Karpas-422 (cell line): Measurements from ENCODE around the gene FNDC1. TPM values are rescaled to one million over a fixed set of nuclear protein-coding genes. Genes with fewer than 3 reads are reported as not detected.

Source experiments
- DNase-seq: peaks from one replicate; pipeline ENCODE4 v3.0.0-alpha.2; 2015
- H2AFZ ChIP-seq: fragments of 200-600 bp; sonication (generic); 2 replicates; pipeline ENCODE4 v1.6.1; 2014; ENCODE audit warnings: antibody characterized with exemption, low read length, mixed read lengths
- H3K27ac ChIP-seq: fragments of 200-600 bp; sonication (generic); 2 replicates; pipeline ENCODE4 v1.5.1; 2014; ENCODE audit warnings: mild to moderate bottlenecking, low read length, moderate library complexity
- H3K27me3 ChIP-seq: fragments of 200-600 bp; sonication (generic); 2 replicates; pipeline ENCODE4 v1.6.1; 2014; ENCODE audit warnings: low read length, mixed read lengths
- H3K36me3 ChIP-seq: fragments of 200-600 bp; sonication (generic); 2 replicates; pipeline ENCODE4 v1.6.1; 2014; ENCODE audit warnings: low read length, mixed read lengths; ENCODE audit not compliant: insufficient read depth
- H3K4me1 ChIP-seq: fragments of 200-600 bp; sonication (generic); 2 replicates; pipeline ENCODE4 v1.6.1; 2014; ENCODE audit warnings: mild to moderate bottlenecking, low read length, mixed read lengths
- H3K4me2 ChIP-seq: fragments of 200-600 bp; sonication (generic); 2 replicates; pipeline ENCODE4 v1.6.1; 2014; ENCODE audit warnings: low read length, low read depth, mild to moderate bottlenecking; ENCODE audit not compliant: poor library complexity, severe bottlenecking
- H3K4me3 ChIP-seq: fragments of 200-600 bp; sonication (generic); 2 replicates; pipeline ENCODE4 v1.5.1; 2014; ENCODE audit warnings: mild to moderate bottlenecking, antibody characterized with exemption, low read length, mixed read lengths
- H3K79me2 ChIP-seq: fragments of 200-600 bp; sonication (generic); 2 replicates; pipeline ENCODE4 v1.6.1; 2014; ENCODE audit warnings: mild to moderate bottlenecking, low read length, mixed read lengths
- H3K9ac ChIP-seq: fragments of 200-600 bp; sonication (generic); 2 replicates; pipeline ENCODE4 v1.6.0; 2014; ENCODE audit warnings: low read length
- H3K9me2 ChIP-seq: fragments of 200-600 bp; sonication (generic), shearing (Covaris generic); replicated peaks from 2 replicates; pipeline ENCODE4 v1.6.0; 2014; ENCODE audit warnings: mild to moderate bottlenecking, low read length, moderate library complexity; ENCODE audit not compliant: insufficient read depth
- H3K9me3 ChIP-seq: fragments of 300-700, 200-600 bp; sonication (generic); 2 replicates; pipeline ENCODE4 v1.6.1; 2014; ENCODE audit warnings: low read length, mixed read lengths
- H4K20me1 ChIP-seq: fragments of 200-600 bp; sonication (generic); 2 replicates; pipeline ENCODE4 v1.6.1; 2014; ENCODE audit warnings: mild to moderate bottlenecking, antibody characterized with exemption, low read length, low read depth; ENCODE audit not compliant: insufficient read depth
- total RNA-seq: library from RNA; depleted of rRNA; stranded (reverse); fragments of >200 nt; shearing (Covaris generic); gene quantifications from 2 replicates; pipeline ENCODE4 v1.2.3, GENCODE V29; 2014; ENCODE audit warnings: low replicate concordance; rRNA removed

The FNDC1 gene
- total RNA-seq, 1 experiment from 2014 or later = 90.0 TPM

DNA sequence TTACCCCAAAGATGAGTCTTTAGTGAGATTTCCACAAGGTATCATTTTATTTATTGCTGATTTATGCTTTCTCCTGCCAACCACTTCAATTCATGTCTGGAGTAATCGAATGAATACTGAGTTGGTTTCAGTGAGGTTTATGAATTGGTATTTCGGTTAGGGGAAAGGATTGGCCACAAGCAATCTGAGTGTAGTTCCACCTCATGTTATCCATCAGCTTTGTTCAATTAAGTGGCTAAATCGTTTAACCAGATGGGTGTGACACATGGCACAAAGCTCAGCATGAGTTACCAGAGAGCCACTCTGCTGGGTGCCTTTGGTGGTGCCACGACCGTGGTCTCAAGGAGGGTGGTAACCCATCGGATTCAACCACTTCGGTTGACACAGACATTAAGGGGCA lies 148.2 kb downstream of the FNDC1 start:
- no peak overlapping the region for H3K9ac ChIP-seq
- H4K20me1 ChIP-seq = no peaks in the 10 kb centered on the region
- H3K9me3 ChIP-seq = no peaks in the 10 kb centered on the region
- DNase-seq = no peak
- H3K79me2 ChIP-seq = no peaks in the 10 kb centered on the region
- no peak overlapping the region for H3K4me2 ChIP-seq
- no peaks in the 10 kb centered on the region for H3K36me3 ChIP-seq
- no peak overlapping the region for H3K27ac ChIP-seq
- no peaks in the 10 kb centered on the region for H3K27me3 ChIP-seq
- H3K4me3 ChIP-seq = no peak overlapping the region
- no peaks in the 10 kb centered on the region for H3K9me2 ChIP-seq
- peaks cover under 1% of the 10 kb centered on the region; the same call in 1 of the 2 replicates for H3K4me1 ChIP-seq
- H2AFZ ChIP-seq = no peak overlapping the region

DNA sequence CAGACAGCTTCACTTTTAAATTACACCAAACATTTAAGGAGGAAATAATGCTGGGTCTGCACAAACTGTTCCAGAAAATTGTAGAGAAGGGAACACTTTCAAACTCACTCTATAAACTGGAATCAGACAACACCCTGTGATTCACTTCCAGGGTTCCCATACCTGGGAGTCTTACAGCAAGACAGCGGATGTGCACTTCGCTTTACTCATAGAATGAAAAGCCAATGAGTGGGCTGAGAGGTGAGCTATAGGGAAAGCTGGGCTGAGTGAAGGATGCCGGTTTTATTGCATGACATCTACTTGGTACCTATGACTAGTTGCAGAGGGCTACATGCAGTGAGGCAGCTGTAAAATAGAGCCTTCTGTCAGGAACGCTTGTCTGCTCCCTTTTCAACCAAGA lies 152.1 kb downstream of the FNDC1 start:
- Histone ChIP-seq H3K4me3 (no peak overlapping the region), H3K36me3 (no peaks in the 10 kb centered on the region), H3K79me2 (no peaks in the 10 kb centered on the region), H3K27ac (no peak overlapping the region), H3K4me2 (no peak overlapping the region), H3K9me3 (no peaks in the 10 kb centered on the region), H3K27me3 (no peaks in the 10 kb centered on the region), H3K9me2 (no peaks in the 10 kb centered on the region), H3K9ac (no peak overlapping the region), H4K20me1 (no peaks in the 10 kb centered on the region), H2AFZ (no peak overlapping the region), H3K4me1 (no peaks in the 10 kb centered on the region)
- DNase-seq = no peak

Other genes with a start within 250 kb of the FNDC1 start
- gene RSPH3, start 169.2 kb upstream of the FNDC1 start, total RNA-seq = 2.1 and 3.3 TPM in 2 replicates
- gene TAGAP, start 124.4 kb upstream of the FNDC1 start, total RNA-seq = 16.2 and 16.5 TPM in 2 replicates